Right lobe of liver (tissue), 4 donors: ENCODE data around the gene EPHA10.

Experiments
- POLR2A ChIP-seq: fragments of 450-650 bp; IDR thresholded peaks from one replicate; pipeline ENCODE4 v1.6.1; 2017; ENCODE audit warnings: antibody characterized with exemption, mild to moderate bottlenecking
- TF ChIP-seq, protein P1 (sequence below), 4 donors: fragments of 200-600 bp in 3 of 4; fragments of 450-650 bp in 1 of 4; IDR thresholded peaks; one replicate each; pipeline versions ENCODE4 v1.5.1 to v1.8.0; 2016 to 2022; ENCODE audit warnings: antibody characterized with exemption in 4 of 4, mild to moderate bottlenecking in 2 of 4
- donor health status: DM: no; HTN: no; CAD: no.
- donor health status: DM: no; HTN: no; CAD: no.
- donor health status: DM: no; HTN: yes; CAD: no.

DNA sequence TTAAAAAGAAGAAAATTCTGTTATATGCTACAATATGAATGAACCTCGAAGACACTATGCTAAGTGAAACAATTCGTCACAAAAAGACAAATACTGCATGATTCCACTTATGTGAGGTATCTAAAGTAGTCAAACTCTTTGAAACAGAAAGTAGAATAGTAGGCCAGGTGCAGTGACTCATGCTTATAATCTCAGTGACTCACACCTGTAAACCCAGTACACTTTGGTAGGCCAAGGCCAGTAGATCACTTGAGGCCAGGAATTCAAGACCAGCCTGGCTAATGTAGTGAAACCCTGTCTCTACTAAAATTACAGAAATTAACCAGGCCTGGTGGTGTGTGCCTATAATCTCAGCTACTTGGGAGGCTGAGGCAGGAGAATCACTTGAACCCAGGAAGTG, 25.7 kb downstream of the EPHA10 start:
- TF ChIP-seq, protein P1, sequence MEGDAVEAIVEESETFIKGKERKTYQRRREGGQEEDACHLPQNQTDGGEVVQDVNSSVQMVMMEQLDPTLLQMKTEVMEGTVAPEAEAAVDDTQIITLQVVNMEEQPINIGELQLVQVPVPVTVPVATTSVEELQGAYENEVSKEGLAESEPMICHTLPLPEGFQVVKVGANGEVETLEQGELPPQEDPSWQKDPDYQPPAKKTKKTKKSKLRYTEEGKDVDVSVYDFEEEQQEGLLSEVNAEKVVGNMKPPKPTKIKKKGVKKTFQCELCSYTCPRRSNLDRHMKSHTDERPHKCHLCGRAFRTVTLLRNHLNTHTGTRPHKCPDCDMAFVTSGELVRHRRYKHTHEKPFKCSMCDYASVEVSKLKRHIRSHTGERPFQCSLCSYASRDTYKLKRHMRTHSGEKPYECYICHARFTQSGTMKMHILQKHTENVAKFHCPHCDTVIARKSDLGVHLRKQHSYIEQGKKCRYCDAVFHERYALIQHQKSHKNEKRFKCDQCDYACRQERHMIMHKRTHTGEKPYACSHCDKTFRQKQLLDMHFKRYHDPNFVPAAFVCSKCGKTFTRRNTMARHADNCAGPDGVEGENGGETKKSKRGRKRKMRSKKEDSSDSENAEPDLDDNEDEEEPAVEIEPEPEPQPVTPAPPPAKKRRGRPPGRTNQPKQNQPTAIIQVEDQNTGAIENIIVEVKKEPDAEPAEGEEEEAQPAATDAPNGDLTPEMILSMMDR (IDR thresholded peaks at IDR 0.05): no peak
- no peak for TF ChIP-seq POLR2A
